Ovary (tissue), 9 donors: Measurements from ENCODE around the gene MAVS. TPM values are rescaled to one million over a fixed set of nuclear protein-coding genes. Genes with fewer than 3 reads are reported as not detected.
"Not testable (repeated sequence)": the region's sequence is repeated elsewhere in the genome, so short reads cannot be mapped to it uniquely, and the experiment has no call there.

Experiments used
- DNase-seq, 5 donors: peaks; one replicate each; pipeline ENCODE4 v3.0.0-alpha.2; 2019 to 2020
- H3K27ac ChIP-seq, 2 donors: fragments of 200-600 bp; one replicate each; pipeline versions ENCODE4 v1.5.1 to v1.8.0; 2019 to 2022
- H3K27me3 ChIP-seq: fragments of 200-600 bp; one replicate; pipeline ENCODE4 v1.8.0; 2022
- H3K36me3 ChIP-seq: fragments of 200-600 bp; sonication (generic); one replicate; pipeline ENCODE4 v1.5.1; 2019
- H3K4me1 ChIP-seq: one replicate; pipeline ENCODE4 v1.8.1; 2013; ENCODE audit warnings: mild to moderate bottlenecking, moderate library complexity; ENCODE audit not compliant: insufficient read depth
- H3K4me3 ChIP-seq: fragments of 200-600 bp; sonication (generic); one replicate; pipeline ENCODE4 v1.5.1; 2017
- H3K9me3 ChIP-seq, 2 donors: fragments of 200-600 bp in 1 of 2; sonication (generic) in 1 of 2; one replicate each; pipeline versions ENCODE4 v1.5.1 to v1.8.1; 2013 to 2019; ENCODE audit warnings: mild to moderate bottlenecking in 1 of 2, moderate library complexity in 1 of 2
- EP300 ChIP-seq: sonication (generic); formaldehyde crosslinking; IDR thresholded peaks from one replicate; pipeline ENCODE4 v1.6.1; 2017; ENCODE audit warnings: antibody characterized with exemption
- POLR2A ChIP-seq: fragments of 450-650 bp; IDR thresholded peaks from one replicate; pipeline ENCODE4 v1.6.1; 2017; ENCODE audit warnings: antibody characterized with exemption, mild to moderate bottlenecking, moderate library complexity
- WGBS, 3 donors: extraction: QIAGEN DNeasy Blood & Tissue Kit in 1 of 3; methylation state at CpG; one replicate each; pipeline versions ENCODE4 v1.1.5 to v1.1.7; 2013 to 2017; 5-methylcytosine and 5-hydroxymethylcytosine counted together
- intact Hi-C, 4 donors: fragments of 100-400 bp; cut with DNase I; formaldehyde crosslinking; loops; one replicate each; pipeline versions ENCODE4 v1.11.0 to v1.15.1; 2022 to 2023
- polyA plus RNA-seq, 2 donors: library from polyadenylated mRNA; stranded (reverse); fragments of 200-250 nt in 1 of 2; fragments of 350-450 nt in 1 of 2; fragmentation: Illumina TruSeq in 1 of 2; extraction: RNeasy Lipid Tissue Mini Kit (QIAGEN cat#74804) in 1 of 2; gene quantifications; one replicate each; pipeline ENCODE4 v1.2.3, GENCODE V29; 2013 to 2014
- total RNA-seq, 7 donors: library from RNA; depleted of rRNA in 2 of 7; stranded (reverse); fragments of >200 nt in 2 of 7; fragmentation: NEBNext Ultra II Directional in 3 of 7; extraction: Animal tissue kit (Norgen Biotek cat#: 25700) in 3 of 7; gene quantifications; one replicate each; pipeline versions ENCODE4 v1.1.0 to v1.2.4, GENCODE V29; 2016 to 2023
- TF ChIP-seq, protein P1 (sequence below), 3 donors: fragments of 450-650 bp in 2 of 3; fragments of 200-600 bp in 1 of 3; IDR thresholded peaks; one replicate each; pipeline versions ENCODE4 v1.5.1 to v1.8.0; 2016 to 2022; ENCODE audit warnings: antibody characterized with exemption in 3 of 3, mild to moderate bottlenecking in 1 of 3
- donor health status: DM: no; HTN: no; CAD: no; lungs with moderate emphysema.
- donor health status: DM: no; HTN: no; CAD: no.
- donor health status: Bipolar disorder and iron deficiency.
- donor health status: DM: yes; HTN: yes; CAD: no.
- donor health status: DM: no; HTN: no; CAD: no.
- donor health status: DM: yes; HTN: yes; CAD: no.

MAVS gene
- total and polyA plus RNA-seq, 9 donors = 14.2 to 50.5 (median 34.5) TPM

GRCh38 chr20:3842348-3842930 is 4.2 kb upstream of the MAVS start:
- H3K27ac ChIP-seq = no peak overlapping the region
- WGBS, 3 donors = 87 to 88% (median 87%) methylated on average over 7 of the region's 7 CpGs
- no peak for DNase-seq
- TF ChIP-seq, protein P1, sequence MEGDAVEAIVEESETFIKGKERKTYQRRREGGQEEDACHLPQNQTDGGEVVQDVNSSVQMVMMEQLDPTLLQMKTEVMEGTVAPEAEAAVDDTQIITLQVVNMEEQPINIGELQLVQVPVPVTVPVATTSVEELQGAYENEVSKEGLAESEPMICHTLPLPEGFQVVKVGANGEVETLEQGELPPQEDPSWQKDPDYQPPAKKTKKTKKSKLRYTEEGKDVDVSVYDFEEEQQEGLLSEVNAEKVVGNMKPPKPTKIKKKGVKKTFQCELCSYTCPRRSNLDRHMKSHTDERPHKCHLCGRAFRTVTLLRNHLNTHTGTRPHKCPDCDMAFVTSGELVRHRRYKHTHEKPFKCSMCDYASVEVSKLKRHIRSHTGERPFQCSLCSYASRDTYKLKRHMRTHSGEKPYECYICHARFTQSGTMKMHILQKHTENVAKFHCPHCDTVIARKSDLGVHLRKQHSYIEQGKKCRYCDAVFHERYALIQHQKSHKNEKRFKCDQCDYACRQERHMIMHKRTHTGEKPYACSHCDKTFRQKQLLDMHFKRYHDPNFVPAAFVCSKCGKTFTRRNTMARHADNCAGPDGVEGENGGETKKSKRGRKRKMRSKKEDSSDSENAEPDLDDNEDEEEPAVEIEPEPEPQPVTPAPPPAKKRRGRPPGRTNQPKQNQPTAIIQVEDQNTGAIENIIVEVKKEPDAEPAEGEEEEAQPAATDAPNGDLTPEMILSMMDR (IDR thresholded peaks at IDR 0.05) = no peak
- TF ChIP-seq POLR2A = no peak
- no peak for TF ChIP-seq EP300
- H3K4me3 ChIP-seq = no peak overlapping the region
- no peaks in the 10 kb centered on the region for H3K9me3 ChIP-seq
- H3K4me1 ChIP-seq = no peaks in the 10 kb centered on the region
- intact Hi-C loops = no loop called here
- no peaks in the 10 kb centered on the region for H3K36me3 ChIP-seq
- H3K27me3 ChIP-seq = no peaks in the 10 kb centered on the region

DNA sequence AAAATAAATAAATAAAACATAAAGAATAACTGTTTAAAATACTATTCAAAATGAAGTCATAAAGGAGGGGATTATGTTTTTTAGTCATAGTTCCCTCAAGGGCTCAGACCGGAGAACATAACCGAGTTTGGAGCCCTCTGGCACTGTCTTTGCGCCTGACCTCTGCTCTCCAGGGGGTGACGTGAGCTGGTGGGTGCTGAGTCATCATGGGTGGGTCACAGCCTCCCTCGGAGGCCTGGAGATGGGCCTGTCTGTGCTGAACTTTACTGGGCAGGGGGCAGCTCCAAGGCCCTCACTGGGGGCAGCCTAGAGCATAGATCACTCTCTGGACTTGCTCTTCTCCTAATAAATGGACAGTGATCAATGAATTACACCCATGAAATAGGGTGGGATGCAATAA is 3.1 kb upstream of the MAVS start:
- no peaks in the 10 kb centered on the region for H3K36me3 ChIP-seq
- no peaks in the 10 kb centered on the region for H3K9me3 ChIP-seq
- peaks cover 2% of the 10 kb centered on the region for H3K4me1 ChIP-seq
- H3K27me3 ChIP-seq = no peaks in the 10 kb centered on the region
- H3K4me3 ChIP-seq = no peak overlapping the region
- TF ChIP-seq, protein P1 (IDR thresholded peaks at IDR 0.05) = no peak
- TF ChIP-seq EP300 (no peak), POLR2A (no peak)
- no peak for DNase-seq
- no peak overlapping the region for H3K27ac ChIP-seq
- WGBS, 3 donors = 47 to 51% (median 48%) methylated on average over 5 of the region's 5 CpGs
- intact Hi-C loops = no loop called here

DNA sequence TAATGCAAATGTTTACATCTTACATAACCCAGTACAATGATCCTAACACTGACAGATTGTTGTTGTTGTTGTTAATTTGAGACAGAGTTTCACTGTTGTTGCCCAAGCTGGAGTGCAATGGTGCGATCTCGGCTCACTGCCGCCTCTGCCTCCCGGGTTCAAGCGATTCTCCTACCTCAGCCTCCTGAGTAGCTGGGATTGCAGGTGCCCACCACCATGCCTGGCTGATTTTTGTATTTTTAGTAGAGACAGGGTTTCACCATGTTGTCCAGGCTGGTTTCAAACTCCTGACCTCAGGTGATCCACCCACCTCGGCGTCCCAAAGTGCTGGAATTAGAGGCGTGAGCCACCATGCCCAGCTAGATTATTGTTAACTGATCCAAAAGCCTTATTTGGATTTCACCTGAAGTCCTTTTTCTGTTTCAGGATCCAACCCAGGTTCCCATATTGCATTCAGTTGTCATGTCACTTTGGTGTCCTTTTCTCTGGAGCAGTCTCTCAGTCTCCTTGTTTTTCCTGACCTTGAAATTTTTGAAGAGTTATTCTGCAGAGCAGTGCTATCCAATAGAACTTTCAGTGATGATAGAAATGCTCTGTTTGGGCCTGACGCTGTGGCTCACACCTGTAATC is 2.5 kb upstream of the MAVS start:
- WGBS, 3 donors = 86 to 93% (median 91%) methylated on average over 9 of the region's 9 CpGs
- not testable (repeated sequence) for H3K36me3 ChIP-seq, H3K4me1 ChIP-seq, H3K4me3 ChIP-seq, H3K9me3 ChIP-seq, DNase-seq, H3K27ac ChIP-seq, H3K27me3 ChIP-seq
- intact Hi-C loops = loop anchor here in 1 of 4 donors (2.0 kb wide), 1 partner anchor 23 kb away; the partner anchor contains the start of gene AP5S1

- Histone ChIP-seq H3K9me3 (no peaks in the 10 kb centered on the region), H3K27me3 (no peaks in the 10 kb centered on the region), H3K36me3 (no peaks in the 10 kb centered on the region), H3K27ac (peak overlapping the region; percentile 77 to 95), H3K4me1 (peaks cover 2% of the 10 kb centered on the region), H3K4me3 (peak overlapping the region; percentile 98)
- WGBS, 3 donors = 0% methylated on average over 21 to 22 of the region's 22 CpGs
- peak in 2 of 5 donors; percentile 62 to 71 for DNase-seq
- TF ChIP-seq POLR2A = no peak
- TF ChIP-seq EP300 = no peak
- TF ChIP-seq, protein P1 (IDR thresholded peaks at IDR 0.05) = no peak
- intact Hi-C loops = no loop called here
Observed at GRCh38 chr20:3846378-3846739, 275 bp upstream of the MAVS start.

- Histone ChIP-seq H3K9me3 (no peaks in the 10 kb centered on the region), H3K4me3 (peak overlapping the region; percentile 98), H3K4me1 (peaks cover 2% of the 10 kb centered on the region), H3K27me3 (no peaks in the 10 kb centered on the region), H3K27ac (peak overlapping the region; percentile 77 to 95), H3K36me3 (no peaks in the 10 kb centered on the region)
- TF ChIP-seq EP300 (no peak), POLR2A (no peak)
- TF ChIP-seq, protein P1 (IDR thresholded peaks at IDR 0.05) = no peak
- 10 to 13% (median 12%) methylated on average over 8 of the region's 8 CpGs for WGBS, 3 donors
- DNase-seq = no peak
- intact Hi-C loops = no loop called here
Observed at GRCh38 chr20:3847429-3847940, 851 bp downstream of the MAVS start.
